Upper lobe of left lung (tissue), 4 donors: ENCODE measurements around the gene DOHH.

Experiments used
- CTCF ChIP-seq, 6 experiments: fragments of 450-650 bp in 4 of 6; fragments of 200-600 bp in 2 of 6; sonication (generic) in 2 of 6; IDR thresholded peaks; one replicate each; pipeline ENCODE4 v1.5.1; 2016 to 2019; ENCODE audit warnings: antibody characterized with exemption in 6 of 6
- POLR2A ChIP-seq, 4 donors: fragments of 450-650 bp; IDR thresholded peaks; one replicate each; pipeline ENCODE4 v1.5.1; 2016 to 2017; ENCODE audit warnings: antibody characterized with exemption in 4 of 4, mild to moderate bottlenecking in 2 of 4

DNA sequence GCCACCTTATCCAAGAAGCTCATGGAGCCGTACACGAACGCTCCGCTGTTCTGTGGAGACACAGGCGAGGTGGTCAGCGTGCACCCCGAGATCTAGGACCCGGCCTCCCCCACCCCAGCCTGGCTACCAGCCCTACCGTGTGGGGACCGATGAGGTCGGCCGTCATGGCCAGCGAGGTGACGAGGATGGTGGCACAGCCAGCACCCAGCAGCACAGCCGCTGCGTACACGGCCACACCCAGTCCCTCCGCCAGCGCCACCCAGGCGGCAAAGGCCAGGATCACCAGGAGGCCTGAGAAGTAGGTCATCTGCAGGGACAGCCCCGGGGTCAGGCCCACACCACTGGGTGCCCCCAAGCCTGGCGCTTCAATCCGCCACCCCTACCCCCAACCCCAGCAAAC, 45.6 kb upstream of the DOHH start:
- TF ChIP-seq CTCF (IDR thresholded peaks at IDR 0.05) (no peak), POLR2A (IDR thresholded peaks at IDR 0.05) (no peak)
